SU-DHL-6 (cell line): ENCODE data around the gene SH3PXD2A.

Experiments used
- CTCF ChIP-seq: fragments of 200-600 bp; sonication (generic); IDR thresholded peaks from one replicate; pipeline ENCODE4 v1.5.1; 2017; ENCODE audit warnings: antibody characterized with exemption, mild to moderate bottlenecking, low read length, moderate library complexity; ENCODE audit not compliant: insufficient read depth, poor library complexity, severe bottlenecking
- EZH2phosphoT487 ChIP-seq: fragments of 200-600 bp; sonication (generic), shearing (Covaris generic); conservative IDR thresholded peaks from 2 replicates; pipeline ENCODE4 v1.6.1; 2018; ENCODE audit warnings: mild to moderate bottlenecking, antibody characterized with exemption, low read length, moderate library complexity, mixed read lengths

GRCh38 chr10:103679096-103679790 lies 176.1 kb downstream of the SH3PXD2A start:
- TF ChIP-seq CTCF (no peak), EZH2phosphoT487 (no peak)
